Measurements from ENCODE around the gene NSL1. TPM values are rescaled to one million over a fixed set of nuclear protein-coding genes. Genes with fewer than 3 reads are reported as not detected.
A peak's percentile ranks its signal among the peaks of the same experiment; 100 is the strongest.

Gene NSL1
- polyA plus RNA-seq, 1 donor (not counting 4 experiments of a cell fraction or from before 2014, with no cell fraction given) = 25.5 TPM

GRCh38 chr1:212692774-212693644, 98.6 kb downstream of the NSL1 start:
- TF ChIP-seq EZH2 (IDR thresholded peaks at IDR 0.05; ENCODE audit: low read length) = no peak
- no peak for TF ChIP-seq CTCF (optimal IDR thresholded peaks at IDR 0.05 in 1 of 3, IDR thresholded peaks at IDR 0.05 in 1 of 3, conservative IDR thresholded peaks at IDR 0.05 in 1 of 3; ENCODE audit: extremely low read depth in 1 of 3, insufficient read depth in 2 of 3, low read length in 3 of 3)
- no peak overlapping the region for H3K27ac ChIP-seq (ENCODE audit: control insufficient read depth, insufficient read depth, low read length)
- H3K9ac ChIP-seq (ENCODE audit: control insufficient read depth, extremely low read depth, insufficient read depth, low read length) = no peak overlapping the region
- peaks cover 2% of the 10 kb centered on the region for H3K4me1 ChIP-seq (ENCODE audit: control insufficient read depth, extremely low read depth, insufficient read depth, low read length)
- peaks cover 46% of the 10 kb centered on the region for H3K27me3 ChIP-seq (ENCODE audit: control insufficient read depth, extremely low read depth, insufficient read depth, low read length)
- dilution Hi-C loops (cut with MboI; ENCODE audit: extremely low pct_ligation_motif_present, low sequenced_read_pairs) = no loop called here
- DNase-seq (ENCODE audit: low read depth, low spot score) = peak; percentile 19
- no peak overlapping the region for H3K4me3 ChIP-seq (ENCODE audit: control insufficient read depth in 2 of 3, extremely low read depth in 1 of 3, insufficient read depth in 2 of 3, low read depth in 1 of 3, low read length in 3 of 3)
- no peaks in the 10 kb centered on the region for H4K20me1 ChIP-seq (ENCODE audit: control insufficient read depth, extremely low read depth, insufficient read depth, low read length)
- no peak overlapping the region for H2AFZ ChIP-seq (ENCODE audit: control insufficient read depth, low read length)
- H3K79me2 ChIP-seq (ENCODE audit: control insufficient read depth, insufficient read depth, low read length) = no peaks in the 10 kb centered on the region
- peak; percentile 34 for FAIRE-seq
- H3K4me2 ChIP-seq (ENCODE audit: control insufficient read depth, extremely low read depth, insufficient read depth, low read depth, low read length) = no peak overlapping the region
- no peaks in the 10 kb centered on the region for H3K9me1 ChIP-seq (ENCODE audit: control insufficient read depth, extremely low read depth, insufficient read depth, low read length)
- no peaks in the 10 kb centered on the region for H3K36me3 ChIP-seq (ENCODE audit: control insufficient read depth in 2 of 2, extremely low read depth in 1 of 2, insufficient read depth in 2 of 2, low read length in 2 of 2)
- no peaks in the 10 kb centered on the region for H3K9me3 ChIP-seq (ENCODE audit: control insufficient read depth, low read depth, low read length)

GRCh38 chr1:212691561-212692071, 100.0 kb downstream of the NSL1 start:
- H3K79me2 ChIP-seq (ENCODE audit: control insufficient read depth, insufficient read depth, low read length) = no peaks in the 10 kb centered on the region
- no peaks in the 10 kb centered on the region for H3K9me1 ChIP-seq (ENCODE audit: control insufficient read depth, extremely low read depth, insufficient read depth, low read length)
- H3K9ac ChIP-seq (ENCODE audit: control insufficient read depth, extremely low read depth, insufficient read depth, low read length) = no peak overlapping the region
- no peaks in the 10 kb centered on the region for H3K36me3 ChIP-seq (ENCODE audit: control insufficient read depth in 2 of 2, extremely low read depth in 1 of 2, insufficient read depth in 2 of 2, low read length in 2 of 2)
- H2AFZ ChIP-seq (ENCODE audit: control insufficient read depth, low read length) = no peak overlapping the region
- no peak overlapping the region for H3K4me2 ChIP-seq (ENCODE audit: control insufficient read depth, extremely low read depth, insufficient read depth, low read depth, low read length)
- peaks cover 2% of the 10 kb centered on the region for H3K4me1 ChIP-seq (ENCODE audit: control insufficient read depth, extremely low read depth, insufficient read depth, low read length)
- dilution Hi-C loops (cut with MboI; ENCODE audit: extremely low pct_ligation_motif_present, low sequenced_read_pairs) = no loop called here
- no peak for TF ChIP-seq CTCF (optimal IDR thresholded peaks at IDR 0.05 in 1 of 3, IDR thresholded peaks at IDR 0.05 in 1 of 3, conservative IDR thresholded peaks at IDR 0.05 in 1 of 3; ENCODE audit: extremely low read depth in 1 of 3, insufficient read depth in 2 of 3, low read length in 3 of 3)
- no peak for TF ChIP-seq EZH2 (IDR thresholded peaks at IDR 0.05; ENCODE audit: low read length)
- peaks cover 38% of the 10 kb centered on the region for H3K27me3 ChIP-seq (ENCODE audit: control insufficient read depth, extremely low read depth, insufficient read depth, low read length)
- no peak for DNase-seq (ENCODE audit: low read depth, low spot score)
- no peaks in the 10 kb centered on the region for H3K9me3 ChIP-seq (ENCODE audit: control insufficient read depth, low read depth, low read length)
- no peak overlapping the region for H3K4me3 ChIP-seq (ENCODE audit: control insufficient read depth in 2 of 3, extremely low read depth in 1 of 3, insufficient read depth in 2 of 3, low read depth in 1 of 3, low read length in 3 of 3)
- no peak for FAIRE-seq
- H3K27ac ChIP-seq (ENCODE audit: control insufficient read depth, insufficient read depth, low read length) = no peak overlapping the region
- no peaks in the 10 kb centered on the region for H4K20me1 ChIP-seq (ENCODE audit: control insufficient read depth, extremely low read depth, insufficient read depth, low read length)

Measured in keratinocyte (primary cell).